NCI-H524 treated with DMSO at 0.1 percent for 48 hours (cell line): Measurements from ENCODE around the gene NR1H4.
"Not testable (repeated sequence)": the region's sequence is repeated elsewhere in the genome, so short reads cannot be mapped to it uniquely, and the experiment has no call there.

ENCODE experiments used
- DNase-seq: peaks from one replicate; lab custom pipeline; 2025; lab: John Stamatoyannopoulos, UW

The NR1H4 gene

DNA sequence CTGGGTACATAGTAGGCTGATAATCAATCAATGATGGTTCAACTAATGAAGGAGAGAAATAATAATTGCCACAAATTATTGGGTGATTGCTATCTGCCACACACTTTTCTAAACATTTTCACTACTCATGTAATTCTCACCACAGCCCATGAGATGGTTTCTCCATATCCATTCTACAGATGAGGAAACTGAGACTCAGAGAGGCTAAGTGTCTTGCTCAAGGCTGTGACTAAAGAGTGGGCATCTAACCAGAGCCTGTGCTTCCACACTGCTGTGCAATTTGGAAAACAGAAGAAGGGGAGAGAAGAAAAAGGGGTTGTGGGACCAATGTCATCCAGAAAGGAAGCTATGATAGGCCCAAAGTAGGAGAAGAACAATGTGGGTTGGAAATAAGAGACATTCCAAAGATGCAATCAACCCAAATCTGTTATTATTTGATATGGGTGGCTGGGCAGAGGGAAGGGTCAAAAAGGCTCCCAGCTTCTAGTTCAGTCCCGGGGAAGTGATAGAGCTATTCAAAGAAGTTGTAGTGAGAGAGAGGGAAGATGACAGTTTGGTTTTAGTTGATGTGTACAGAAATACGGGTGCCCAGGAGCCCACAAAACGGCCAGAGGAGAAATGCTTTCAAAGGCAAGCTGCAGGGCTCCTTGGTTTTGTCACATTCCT, 483 bp upstream of the NR1H4 start:
- no peak for DNase-seq

DNA sequence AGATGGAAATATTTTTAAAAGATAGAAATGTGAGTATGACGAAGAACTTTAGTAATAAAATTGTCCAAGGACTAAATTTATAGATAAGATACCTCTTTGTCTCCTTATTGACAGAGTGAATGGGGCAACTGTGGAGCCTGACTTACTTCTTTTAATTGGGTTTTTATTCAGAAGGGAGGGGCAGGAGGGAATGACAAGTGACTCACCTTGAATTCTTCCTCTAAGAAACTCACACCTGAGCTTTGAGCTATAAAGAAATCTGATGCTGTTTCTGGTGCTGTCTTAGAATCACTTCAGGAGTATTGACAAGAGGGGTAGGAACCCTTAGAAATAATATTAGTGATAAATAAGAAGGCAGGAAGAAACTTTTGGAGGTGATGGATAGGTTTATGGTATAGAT, 951 bp downstream of the NR1H4 start:
- DNase-seq, result no peak

DNA sequence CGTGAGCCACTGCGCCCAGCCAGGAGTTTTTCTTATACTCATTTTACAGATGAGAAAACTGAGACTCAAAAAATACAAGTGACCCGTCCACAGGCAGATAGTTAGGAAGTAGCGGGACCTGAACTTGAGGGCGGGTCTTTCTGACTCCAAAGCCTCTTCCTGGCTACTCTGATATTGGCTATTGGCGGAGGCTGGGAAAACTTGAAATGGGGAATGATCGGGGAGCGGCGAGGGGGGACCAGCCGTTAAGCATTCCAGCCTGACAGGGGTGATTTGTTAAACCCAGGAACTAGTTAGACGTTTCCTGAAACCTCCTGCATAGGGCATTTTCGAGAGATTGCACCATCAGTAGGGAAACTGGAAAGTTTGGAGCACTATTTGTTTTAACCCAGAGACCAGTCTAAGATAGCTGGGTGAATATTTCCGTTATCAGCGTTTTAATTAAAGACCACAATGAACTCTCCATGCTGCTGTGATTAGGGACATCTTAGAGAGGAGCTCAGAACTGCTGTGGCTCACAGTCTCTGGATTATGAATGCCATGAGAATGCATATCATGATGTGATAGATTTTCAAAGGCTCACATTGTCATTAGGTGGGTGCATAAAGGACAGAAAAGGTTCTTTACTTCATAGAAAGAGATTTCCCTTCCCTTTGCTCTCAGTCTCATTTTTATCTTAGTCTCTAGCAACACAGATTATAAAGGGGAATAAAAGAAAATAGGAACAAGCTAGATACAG, 2.5 kb downstream of the NR1H4 start:
- no peak for DNase-seq

DNA sequence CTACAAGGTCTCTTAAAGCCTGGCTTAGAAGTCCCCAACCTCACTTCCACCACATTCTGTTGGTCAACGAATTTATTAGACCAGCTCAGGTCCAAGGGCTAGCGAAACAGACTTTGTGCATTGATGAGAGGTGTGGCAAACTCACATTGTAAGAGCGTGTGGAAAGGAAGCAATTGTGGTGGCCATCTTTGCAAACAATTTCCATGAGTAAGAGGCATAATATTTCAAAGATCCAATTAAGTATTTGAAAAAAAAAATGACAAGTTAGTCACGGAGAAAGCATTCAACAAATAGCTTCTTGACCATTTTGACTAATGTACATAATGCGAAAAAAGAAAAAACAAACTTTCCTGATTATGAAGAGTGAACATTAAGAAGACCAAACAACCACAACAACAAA, 7.4 kb downstream of the NR1H4 start:
- DNase-seq, result no peak

GRCh38 chr12:100484183-100484886, 10.7 kb downstream of the NR1H4 start:
- DNase-seq, result no peak

DNA sequence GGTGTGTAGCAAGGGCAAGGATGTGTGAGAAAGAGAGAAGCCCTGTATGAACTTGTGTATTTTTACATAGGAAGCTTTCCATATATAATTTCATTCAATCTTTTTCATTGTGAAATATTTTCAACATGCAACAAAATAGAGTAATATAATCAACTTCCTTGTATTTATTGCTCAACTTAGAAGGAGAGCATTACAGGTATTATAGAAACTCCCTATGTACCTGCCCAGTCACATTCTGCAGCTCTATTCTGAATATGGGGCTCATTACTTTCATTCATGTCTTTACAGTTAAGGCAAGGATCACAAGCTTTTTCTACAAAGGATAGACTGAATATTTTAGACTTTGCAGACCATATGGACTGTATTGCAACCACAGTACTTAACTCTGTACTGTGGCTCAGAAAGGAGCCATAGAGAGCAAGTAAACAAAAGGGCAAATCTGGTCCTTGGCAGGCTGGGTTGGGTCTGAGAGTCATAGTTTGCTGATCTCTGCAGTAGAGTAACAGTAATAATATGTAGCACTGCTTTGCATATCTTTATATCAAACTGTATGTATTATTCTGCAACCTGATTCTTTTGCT, 11.3 kb downstream of the NR1H4 start:
- no peak for DNase-seq

DNA sequence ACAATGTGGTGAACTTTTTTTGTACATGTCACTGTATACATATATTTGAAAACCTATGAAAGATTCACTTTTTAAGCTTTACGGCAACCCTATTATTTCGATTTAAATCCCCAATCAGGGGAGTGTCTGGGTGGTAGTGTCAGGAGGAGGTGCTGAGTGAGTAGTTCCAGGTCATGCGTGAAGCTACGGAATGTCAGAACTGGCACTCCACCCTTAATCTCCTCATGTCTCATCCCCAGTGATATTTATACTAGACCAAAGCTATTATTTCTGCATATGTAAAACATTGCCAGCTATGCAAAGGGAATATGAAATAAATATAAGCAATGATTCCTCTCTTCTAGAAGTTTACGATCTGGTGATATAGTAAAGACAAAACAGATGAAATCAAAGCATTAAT, 12.3 kb downstream of the NR1H4 start:
- no peak for DNase-seq

- no peak for DNase-seq
Measured at GRCh38 chr12:100489251-100489820, 15.7 kb downstream of the NR1H4 start.

- DNase-seq, result no peak
Measured at GRCh38 chr12:100490056-100490455, 16.4 kb downstream of the NR1H4 start.

DNA sequence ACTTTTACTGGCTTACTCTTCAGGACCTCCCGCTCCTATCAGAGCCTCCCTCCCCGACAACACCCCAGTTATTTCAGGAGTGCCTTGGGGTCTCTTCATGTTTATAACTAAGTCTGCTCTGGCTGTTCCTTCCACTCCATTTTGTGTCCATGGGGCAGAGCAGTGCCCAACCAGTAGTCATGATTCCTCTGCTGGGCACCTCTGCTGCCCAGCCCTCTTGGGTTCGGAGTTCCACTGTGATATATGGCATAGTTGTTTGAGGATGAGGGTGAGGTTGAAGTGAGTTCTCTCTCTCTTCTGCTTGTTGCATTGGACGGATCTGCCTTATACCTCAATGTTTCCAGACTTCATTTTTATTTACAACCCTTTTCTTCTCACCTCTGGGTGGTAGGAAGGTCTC, 17.4 kb downstream of the NR1H4 start:
- no peak for DNase-seq

- no peak for DNase-seq
Measured at GRCh38 chr12:100493396-100494012, 19.8 kb downstream of the NR1H4 start.

- no peak for DNase-seq
Measured at GRCh38 chr12:100494026-100494425, 20.4 kb downstream of the NR1H4 start.

- no peak for DNase-seq
Measured at GRCh38 chr12:100494538-100494937, 20.9 kb downstream of the NR1H4 start.

DNA sequence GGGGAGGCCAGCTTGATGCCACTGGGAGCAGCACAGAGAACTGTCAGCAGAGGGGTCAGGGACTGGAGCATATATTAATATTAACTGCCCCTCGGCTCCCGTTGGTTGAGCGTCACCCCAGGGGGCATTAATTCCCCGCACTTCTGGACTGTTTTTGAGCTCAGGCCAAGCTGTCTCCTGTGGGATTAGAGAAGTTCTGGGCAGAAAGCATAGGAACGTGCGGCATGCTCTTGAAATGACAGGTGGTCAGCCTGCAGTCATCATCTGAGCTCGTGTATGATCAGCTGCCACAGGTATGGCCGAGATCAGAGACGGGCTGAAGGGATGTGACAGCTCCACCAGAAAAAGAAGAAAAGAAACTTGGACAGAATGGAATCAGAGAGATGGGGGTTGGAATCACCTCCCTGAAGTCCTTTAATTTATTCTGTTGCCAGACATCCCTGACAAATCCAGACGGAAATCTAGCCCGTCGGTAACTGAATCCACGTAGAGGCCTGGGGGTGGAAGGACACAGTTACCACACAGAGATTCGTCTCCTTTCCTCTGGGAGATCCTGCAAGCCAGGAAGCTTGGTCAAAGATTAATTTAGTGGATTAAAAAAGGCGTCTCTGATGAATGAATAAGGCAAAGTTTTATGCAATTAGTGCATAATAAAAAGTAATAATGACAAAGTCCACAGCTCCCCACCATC, 23.6 kb downstream of the NR1H4 start:
- DNase-seq, result peak; percentile 79

GRCh38 chr12:100498141-100498540, 24.5 kb downstream of the NR1H4 start:
- no peak for DNase-seq

DNA sequence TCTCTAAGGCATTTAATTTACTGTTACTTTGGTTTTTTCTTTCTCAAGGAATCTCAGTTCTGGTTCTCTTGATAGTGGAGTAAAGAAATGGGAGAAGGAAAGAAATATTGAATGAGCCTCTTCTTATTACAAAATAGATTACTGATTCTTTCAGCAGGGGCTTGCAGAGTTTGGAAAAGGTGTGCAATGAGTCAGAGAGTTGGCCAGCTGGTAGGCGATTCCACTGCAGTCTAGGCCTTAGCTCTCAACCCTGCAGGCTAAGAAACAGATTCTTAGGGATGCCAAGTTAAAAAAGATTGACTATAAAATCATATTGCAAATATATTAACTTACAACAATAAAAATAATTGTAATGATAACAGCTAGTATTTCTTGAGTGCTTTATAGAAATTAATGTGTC, 25.8 kb downstream of the NR1H4 start:
- no peak for DNase-seq

GRCh38 chr12:100502718-100503117, 29.1 kb downstream of the NR1H4 start:
- DNase-seq, result not testable (repeated sequence)

DNA sequence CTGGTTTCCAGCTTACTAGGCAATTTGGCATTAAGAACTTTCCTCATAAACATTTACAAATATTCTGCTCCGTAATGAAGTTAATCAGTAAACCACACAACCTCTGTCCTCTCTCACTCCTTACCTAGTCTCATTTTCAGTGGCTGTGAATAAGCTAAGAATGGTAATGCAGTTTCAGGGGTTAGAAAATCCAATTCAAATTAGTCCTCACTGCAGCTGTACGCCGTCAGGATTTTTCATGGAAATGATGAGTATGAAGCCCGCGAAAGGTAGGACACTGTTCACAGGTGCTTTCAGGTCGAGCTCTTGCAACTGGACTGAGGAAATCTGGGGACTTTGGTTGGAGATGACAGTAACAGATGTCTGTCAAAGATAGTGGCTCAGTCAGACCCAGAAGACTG, 29.6 kb downstream of the NR1H4 start:
- no peak for DNase-seq

DNA sequence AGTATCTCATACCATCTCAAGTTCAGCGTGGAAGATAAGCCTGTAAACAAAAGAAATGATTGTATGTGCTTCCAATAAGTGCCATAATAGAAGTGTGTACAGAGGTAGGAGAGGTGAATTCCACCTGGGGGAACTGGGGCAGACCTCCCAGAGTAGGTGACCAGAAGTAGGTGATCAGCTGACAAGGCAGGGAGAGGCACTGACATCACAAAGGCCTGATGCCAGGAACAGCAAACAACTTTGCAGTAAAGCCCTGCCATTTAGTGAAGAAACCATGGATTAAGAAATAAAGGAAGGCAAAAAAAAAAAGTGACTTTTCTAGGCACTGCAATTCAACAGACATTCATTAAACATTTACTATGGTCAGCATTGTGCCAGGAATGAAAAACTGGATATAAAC, 31.1 kb downstream of the NR1H4 start:
- no peak for DNase-seq

- no peak for DNase-seq
Measured at GRCh38 chr12:100508751-100509150, 35.1 kb downstream of the NR1H4 start.

DNA sequence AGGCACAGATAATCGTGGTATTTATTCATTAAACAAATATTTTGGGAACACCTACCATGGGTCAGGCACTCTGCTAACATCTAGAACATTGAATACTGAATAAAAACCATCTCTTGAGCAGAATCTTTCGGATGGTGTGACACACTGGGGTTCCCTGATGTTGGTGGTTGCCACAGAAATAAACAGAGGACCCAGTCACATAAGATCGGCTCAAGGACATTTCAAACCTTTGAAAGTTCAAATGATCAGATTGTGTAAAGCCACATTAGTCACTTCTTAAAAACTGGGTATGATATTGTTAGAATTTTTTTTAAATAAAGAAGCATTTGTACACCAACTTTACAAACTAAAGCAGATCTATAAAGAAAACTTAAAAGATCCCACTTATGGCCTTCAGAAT, 39.0 kb downstream of the NR1H4 start:
- no peak for DNase-seq
